OCI-LY1 (cell line): Measurements from ENCODE around the gene DNAI4.

Source experiments
- CTCF ChIP-seq: fragments of 200-600 bp; sonication (generic), shearing (Covaris generic); IDR thresholded peaks from 2 replicates; pipeline ENCODE4 v1.5.1; 2017; ENCODE audit warnings: mild to moderate bottlenecking, antibody characterized with exemption, low read length, moderate library complexity, mixed read lengths
- EZH2 ChIP-seq: fragments of 200-600 bp; sonication (generic), shearing (Covaris generic); IDR thresholded peaks from 2 replicates; pipeline ENCODE4 v1.8.0; 2017; ENCODE audit warnings: borderline replicate concordance, mixed run types, mild to moderate bottlenecking, antibody characterized with exemption, low read length, moderate library complexity, mixed read lengths

GRCh38 chr1:66831529-66832239 lies 93.0 kb downstream of the DNAI4 start:
- TF ChIP-seq CTCF, result no peak
- no peak for TF ChIP-seq EZH2
